ENCODE data around the gene QDPR.
"Not testable (repeated sequence)": the region's sequence is repeated elsewhere in the genome, so short reads cannot be mapped to it uniquely, and the experiment has no call there.

The QDPR gene

GRCh38 chr4:17511950-17512795 is at the start of gene QDPR:
Gene QDPR (minus strand): TSS chr4:17512090. CDS start chr4:17512054, 36 bp downstream.
- peak; percentile 76 to 78 for DNase-seq (ENCODE audit: low read depth in 2 of 2)

- no peak for DNase-seq (ENCODE audit: low read depth in 2 of 2)
These were observed 49.5 kb upstream of the QDPR start for GRCh38 chr4:17561195-17561909.

DNA sequence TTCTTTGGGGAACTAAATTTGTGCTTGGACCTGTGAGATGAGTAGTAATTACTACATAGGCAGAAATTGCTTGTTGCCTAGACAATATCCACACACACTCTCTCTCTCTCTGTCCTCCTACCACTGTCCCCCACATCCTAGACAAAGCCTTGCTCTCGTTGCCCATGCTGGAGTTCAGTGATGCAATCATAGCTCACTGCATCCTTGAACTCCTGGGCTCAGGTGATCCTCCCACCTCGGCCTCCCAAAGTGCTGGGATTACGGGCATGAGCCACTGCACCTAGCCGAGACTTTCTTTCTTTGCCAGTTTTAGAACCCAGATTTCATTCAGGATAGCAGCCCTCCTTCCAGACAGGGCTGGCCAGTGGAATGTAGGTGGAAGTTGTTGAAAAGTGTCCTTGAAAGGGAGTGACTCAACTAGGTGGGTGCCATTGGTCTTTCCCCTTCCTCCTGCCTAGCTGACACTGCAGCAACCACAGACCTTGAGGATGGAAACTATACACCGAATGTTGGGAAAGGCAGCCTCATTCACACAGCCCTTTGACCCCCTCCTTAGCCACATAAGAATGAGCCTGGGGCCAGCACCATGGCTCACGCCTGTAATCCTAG is 48.3 kb upstream of the QDPR start:
- no peak for DNase-seq (ENCODE audit: low read depth in 2 of 2)

GRCh38 chr4:17559709-17560048 is 47.8 kb upstream of the QDPR start:
- no peak for DNase-seq (ENCODE audit: low read depth in 2 of 2)

DNA sequence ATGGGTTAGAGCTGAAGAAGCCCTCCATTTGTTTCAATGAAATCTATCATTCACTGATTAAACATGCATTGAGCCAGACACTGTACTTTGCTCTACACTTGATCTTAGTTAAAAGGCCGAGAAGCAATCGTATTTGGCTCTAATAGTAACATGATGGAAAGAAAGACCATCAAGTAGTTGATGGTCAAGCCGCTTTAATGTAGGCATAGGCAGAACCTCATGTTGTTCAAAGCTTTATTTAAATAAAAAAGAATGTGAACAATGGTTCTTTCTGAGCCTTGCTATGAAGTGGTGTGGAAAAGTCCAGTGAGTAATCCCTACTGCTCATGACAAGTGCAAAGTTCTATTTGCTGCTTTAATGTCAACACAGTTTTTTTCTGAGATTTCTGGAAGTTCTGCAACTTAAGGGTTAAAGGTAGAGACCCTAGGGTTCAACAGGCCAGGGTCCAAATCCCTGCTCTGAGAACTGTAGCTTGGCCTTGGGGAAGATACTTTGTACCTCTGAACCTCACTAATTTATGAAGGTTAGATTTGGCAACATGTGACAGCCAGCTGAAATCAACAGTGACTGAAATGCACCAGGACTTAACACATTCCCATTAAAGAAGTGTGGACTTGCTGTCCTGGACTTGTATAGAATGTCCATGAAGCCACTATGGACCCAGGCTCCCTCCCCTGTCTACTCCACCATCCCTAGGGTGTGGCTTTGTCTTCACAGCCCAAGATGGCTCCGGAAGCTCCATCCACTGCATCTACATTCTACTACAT is 47.2 kb upstream of the QDPR start:
- DNase-seq (ENCODE audit: low read depth in 2 of 2): no peak

- no peak for DNase-seq (ENCODE audit: low read depth in 2 of 2)
These were observed 46.0 kb upstream of the QDPR start for GRCh38 chr4:17557880-17558279.

GRCh38 chr4:17556498-17556897 is 44.6 kb upstream of the QDPR start:
- no peak for DNase-seq (ENCODE audit: low read depth in 2 of 2)

DNA sequence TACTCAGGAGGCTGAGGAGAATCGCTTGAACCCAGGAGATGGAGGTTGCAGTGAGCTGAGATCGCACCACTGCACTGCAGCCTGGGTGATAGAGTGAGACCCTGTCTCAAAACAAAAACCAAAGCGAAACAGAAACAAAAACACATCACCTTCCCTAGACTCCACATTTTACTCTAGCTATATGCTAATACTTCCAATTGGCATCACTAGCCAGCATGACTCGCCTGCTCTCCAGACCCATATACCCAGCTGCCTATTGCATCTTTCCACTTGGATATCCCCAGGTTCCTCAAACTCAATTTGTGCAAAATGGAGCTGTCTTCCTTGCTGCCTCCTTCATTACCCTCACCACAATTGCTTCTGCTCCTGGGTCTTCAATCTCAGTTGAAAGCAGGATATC is 42.7 kb upstream of the QDPR start:
- DNase-seq (ENCODE audit: low read depth in 2 of 2): no peak

GRCh38 chr4:17552427-17552826 is 40.5 kb upstream of the QDPR start:
- DNase-seq (ENCODE audit: low read depth in 2 of 2): no peak

GRCh38 chr4:17550549-17550948 is 38.7 kb upstream of the QDPR start:
- no peak for DNase-seq (ENCODE audit: low read depth in 2 of 2)

- DNase-seq (ENCODE audit: low read depth in 2 of 2): no peak
These were observed 34.8 kb upstream of the QDPR start for GRCh38 chr4:17546678-17547077.

DNA sequence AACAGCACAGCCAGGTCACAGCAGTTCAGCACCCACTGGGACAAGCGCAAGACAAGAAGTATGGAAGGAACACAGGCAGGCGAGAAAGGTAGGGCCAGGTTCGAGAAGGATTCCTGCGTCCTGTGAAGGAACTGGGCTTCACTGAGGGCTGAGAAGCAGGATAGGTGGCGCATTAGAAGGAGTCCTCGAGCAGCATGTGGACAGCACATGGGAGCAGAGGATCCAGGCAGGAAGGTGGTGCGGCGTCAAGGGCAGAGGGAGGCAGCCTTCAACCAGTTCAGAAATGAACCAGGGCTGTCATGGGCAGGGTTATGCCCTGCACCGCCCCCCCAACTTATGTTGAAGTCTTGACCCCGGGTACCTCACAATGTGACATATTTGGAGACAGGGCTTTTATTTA is 34.3 kb upstream of the QDPR start:
- no peak for DNase-seq (ENCODE audit: low read depth in 2 of 2)

- DNase-seq (ENCODE audit: low read depth in 2 of 2): no peak
These were observed 33.7 kb upstream of the QDPR start for GRCh38 chr4:17545374-17546140.

DNA sequence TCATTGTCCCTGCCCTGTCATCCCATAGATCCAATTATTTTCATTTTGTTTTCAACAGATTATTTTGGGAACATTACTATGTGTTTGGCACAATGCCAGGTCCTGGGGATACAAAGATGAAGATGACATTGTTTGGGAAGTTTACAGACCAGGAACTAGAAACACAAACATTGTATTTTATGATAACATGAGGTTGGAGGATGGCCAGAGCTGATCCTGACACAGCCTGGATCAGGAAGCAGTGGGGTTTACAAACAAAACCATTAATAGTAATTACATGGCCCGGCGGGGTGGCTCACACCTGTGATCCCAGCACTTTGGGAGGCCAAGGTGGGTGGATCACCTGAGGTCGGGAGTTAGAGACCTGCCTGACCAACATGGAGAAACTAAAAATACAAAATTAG is 32.9 kb upstream of the QDPR start:
- no peak for DNase-seq (ENCODE audit: low read depth in 2 of 2)

- DNase-seq (ENCODE audit: low read depth in 2 of 2): no peak
These were observed 32.3 kb upstream of the QDPR start for GRCh38 chr4:17544205-17544604.

- DNase-seq (ENCODE audit: low read depth in 2 of 2): not testable (repeated sequence)
These were observed 25.2 kb upstream of the QDPR start for GRCh38 chr4:17537060-17537459.

DNA sequence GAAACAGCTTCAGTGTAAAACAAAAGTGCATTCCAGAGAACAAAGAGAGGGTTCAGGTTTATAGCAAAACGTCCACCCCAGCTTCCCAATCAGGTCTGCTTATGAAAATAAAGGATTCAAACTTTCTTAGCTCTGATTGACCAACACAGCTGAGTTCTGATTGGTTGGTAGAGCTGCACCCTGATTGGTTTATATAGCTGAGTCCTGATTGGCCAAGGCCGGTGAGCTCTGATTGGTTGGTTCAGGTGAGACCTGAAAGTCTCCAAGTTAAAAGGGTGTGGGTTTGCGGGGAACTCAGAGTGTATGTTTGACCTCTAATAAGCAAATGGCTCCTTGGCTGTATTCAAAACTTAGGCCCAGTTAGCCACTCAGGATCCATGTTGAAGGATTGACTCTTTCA is 24.0 kb upstream of the QDPR start:
- no peak for DNase-seq (ENCODE audit: low read depth in 2 of 2)

GRCh38 chr4:17535242-17535641 is 23.4 kb upstream of the QDPR start:
- DNase-seq (ENCODE audit: low read depth in 2 of 2): no peak

DNA sequence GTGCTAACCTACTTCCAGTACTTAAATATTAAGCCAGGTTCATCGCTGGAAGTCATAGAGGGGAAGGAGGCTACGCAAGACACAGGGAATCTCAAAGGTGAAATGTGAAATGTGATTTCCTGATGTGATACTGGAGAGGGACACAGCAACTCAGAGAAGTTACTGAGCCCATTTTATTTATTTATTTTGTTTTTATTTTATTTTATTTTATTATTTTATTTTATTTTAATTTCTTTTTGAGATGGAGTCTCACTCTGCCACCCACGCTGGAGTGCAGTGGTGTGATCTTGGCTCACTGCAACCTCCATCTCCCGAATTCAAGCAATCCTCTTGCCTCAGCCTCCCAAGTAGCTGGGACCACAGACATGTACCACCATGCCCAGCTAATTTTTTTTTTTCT is 22.8 kb upstream of the QDPR start:
- DNase-seq (ENCODE audit: low read depth in 2 of 2): no peak

GRCh38 chr4:17531538-17532285 is 19.8 kb upstream of the QDPR start:
- DNase-seq (ENCODE audit: low read depth in 2 of 2): no peak

Measured in stimulated activated CD8-positive, alpha-beta memory T cell treated with anti-CD3 and anti-CD28 coated beads, Interleukin-2, amount 100 ng/mL, for 48 hours (primary cell).